Endothelial cell of umbilical vein (primary cell): ENCODE results near the gene UBXN1. TPM values are rescaled to one million over a fixed set of nuclear protein-coding genes. Genes with fewer than 3 reads are reported as not detected.

Experiments
- BruUV-seq: library from RNA; stranded (reverse); fragments of 400-500 nt; replicated peaks from 2 replicates; lab custom pipeline; 2021; lab: Mats Ljungman, UMichigan
- CTCF ChIA-PET: fragments of 300-600, 350-600 bp; sonication (Branson Sonifier 250); formaldehyde crosslinking; loops from one replicate; lab custom pipeline; 2021; ENCODE audit warnings: antibody characterized with exemption, inconsistent platforms; lab: Charles Lee
- POLR2A ChIA-PET: fragments of 300-600, 350-600 bp; sonication (Branson Sonifier 250); formaldehyde crosslinking; loops from one replicate; lab custom pipeline; 2021; ENCODE audit warnings: antibody characterized with exemption, inconsistent platforms; lab: Charles Lee
- DNase-seq: peaks from one replicate; pipeline ENCODE4 v3.0.0-alpha.2; 2011; ENCODE audit warnings: low read depth, low spot score
- FAIRE-seq: peaks from 2 replicates; lab custom pipeline; 2011; peaks lifted over from hg19 to GRCh38; lab: Jason Lieb, UNC
- H2AFZ ChIP-seq: 2 replicates; pipeline ENCODE4 v1.6.0; 2012; ENCODE audit warnings: low read depth, low read length, control low read depth, inconsistent platforms
- H3K27ac ChIP-seq: 2 replicates; pipeline ENCODE4 v1.5.1; 2011; ENCODE audit warnings: low read depth, mild to moderate bottlenecking, control low read depth, low read length, moderate library complexity; ENCODE audit not compliant: insufficient read depth
- H3K27me3 ChIP-seq, 2 experiments: 2 replicates each; pipeline versions ENCODE4 v1.6.0 to v1.6.1; 2011; ENCODE audit warnings: low read length in 2 of 2, mixed read lengths in 1 of 2; ENCODE audit not compliant: control insufficient read depth in 2 of 2, insufficient read depth in 2 of 2
- H3K36me3 ChIP-seq, 2 experiments: 2 replicates in 1 of 2; 3 replicates in 1 of 2; pipeline ENCODE4 v1.5.1; 2011; ENCODE audit warnings: low read length in 2 of 2, mild to moderate bottlenecking in 1 of 2, moderate library complexity in 1 of 2; ENCODE audit not compliant: control insufficient read depth in 2 of 2, insufficient read depth in 2 of 2; ENCODE audit errors: extremely low read depth in 1 of 2
- H3K4me1 ChIP-seq: 3 replicates; pipeline ENCODE4 v1.5.1; 2011; ENCODE audit warnings: mild to moderate bottlenecking, low read length; ENCODE audit not compliant: control insufficient read depth, insufficient read depth; ENCODE audit errors: extremely low read depth
- H3K4me2 ChIP-seq: 2 replicates; pipeline ENCODE4 v1.6.1; 2011; ENCODE audit warnings: low read length, control low read depth, mixed read lengths; ENCODE audit not compliant: insufficient read depth
- H3K4me3 ChIP-seq, 3 experiments: fragments of 200-600 bp in 1 of 3; sonication (generic), shearing (Covaris generic) in 1 of 3; replicated peaks in 1 of 3; 2 replicates each; pipeline ENCODE4 v1.5.1; 2011 to 2016; ENCODE audit warnings: control low read depth in 3 of 3, low read length in 3 of 3, mild to moderate bottlenecking in 2 of 3, inconsistent platforms in 1 of 3, low read depth in 1 of 3, moderate library complexity in 1 of 3; ENCODE audit not compliant: insufficient read depth in 1 of 3
- H3K79me2 ChIP-seq: 2 replicates; pipeline ENCODE4 v1.6.0; 2012; ENCODE audit warnings: low read length, inconsistent platforms; ENCODE audit not compliant: control insufficient read depth, insufficient read depth
- H3K9ac ChIP-seq: replicated peaks from 2 replicates; pipeline ENCODE3; 2011; ENCODE audit warnings: low read length, control low read depth; ENCODE audit not compliant: insufficient read depth; ENCODE audit errors: extremely low read depth
- H3K9me1 ChIP-seq: replicated peaks from 3 replicates; pipeline ENCODE4 v1.6.0; 2011; ENCODE audit warnings: mild to moderate bottlenecking, low read length; ENCODE audit not compliant: control insufficient read depth, insufficient read depth; ENCODE audit errors: extremely low read depth
- H3K9me3 ChIP-seq: replicated peaks from 2 replicates; pipeline ENCODE4 v1.5.1; 2012; ENCODE audit warnings: low read length, inconsistent platforms; ENCODE audit not compliant: control insufficient read depth, insufficient read depth
- H4K20me1 ChIP-seq: replicated peaks from 2 replicates; pipeline ENCODE3; 2011; ENCODE audit warnings: mild to moderate bottlenecking, low read length; ENCODE audit not compliant: control insufficient read depth, insufficient read depth; ENCODE audit errors: extremely low read depth
- CTCF ChIP-seq, 2 donors: IDR thresholded peaks; 1 replicate in 1 of 2; 2 replicates in 1 of 2; pipeline ENCODE4 v1.5.1; 2011; ENCODE audit warnings: low read length in 2 of 2, mild to moderate bottlenecking in 2 of 2, moderate library complexity in 2 of 2, control low read depth in 1 of 2, inconsistent platforms in 1 of 2, low read depth in 1 of 2; ENCODE audit not compliant: insufficient read depth in 1 of 2; ENCODE audit errors: extremely low read depth in 1 of 2
- EZH2 ChIP-seq: IDR thresholded peaks from 2 replicates; pipeline ENCODE4 v1.6.1; 2012; ENCODE audit warnings: borderline replicate concordance, low read depth, mild to moderate bottlenecking, moderate library complexity, low read length, inconsistent platforms; ENCODE audit not compliant: severe bottlenecking
- FOS ChIP-seq: IDR thresholded peaks from 2 replicates; pipeline ENCODE4 v1.6.1; 2011; ENCODE audit warnings: mild to moderate bottlenecking, low read length, moderate library complexity, borderline replicate concordance; ENCODE audit not compliant: insufficient read depth
- GATA2 ChIP-seq: IDR thresholded peaks from 2 replicates; pipeline ENCODE4 v1.7.0; 2011; ENCODE audit warnings: low read depth, mild to moderate bottlenecking, moderate library complexity, mixed read lengths, low read length; ENCODE audit not compliant: insufficient read length, insufficient read depth
- JUN ChIP-seq: IDR thresholded peaks from 2 replicates; pipeline ENCODE4 v1.6.1; 2011; ENCODE audit warnings: borderline replicate concordance, low read depth; ENCODE audit not compliant: insufficient read length, insufficient read depth
- MAX ChIP-seq: IDR thresholded peaks from 2 replicates; pipeline ENCODE4 v1.6.1; 2011; ENCODE audit not compliant: insufficient read depth, insufficient read length
- MYC ChIP-seq: IDR thresholded peaks from one replicate; pipeline ENCODE4 v1.6.1; 2011; ENCODE audit warnings: mild to moderate bottlenecking, low read depth, low read length
- POLR2A ChIP-seq: IDR thresholded peaks from 2 replicates; pipeline ENCODE4 v1.6.1; 2012; ENCODE audit warnings: low read depth, mild to moderate bottlenecking, control low read depth, low read length
- POLR2AphosphoS5 ChIP-seq: IDR thresholded peaks from 2 replicates; pipeline ENCODE4 v1.6.1; 2012; ENCODE audit warnings: low read depth, mild to moderate bottlenecking, control low read depth, low read length, moderate library complexity; ENCODE audit not compliant: insufficient read depth
- dilution Hi-C: fragments of 300-500 bp; cut with MboI; formaldehyde crosslinking; loops from one replicate; pipeline ENCODE4 v1.15.0; 2019; ENCODE audit warnings: low sequenced_read_pairs; ENCODE audit not compliant: extremely low pct_ligation_motif_present
- intact Hi-C: fragments of 100-400 bp; cut with micrococcal nuclease; formaldehyde crosslinking; loops from one replicate; pipeline ENCODE4 v1.10.0; 2022
- polyA plus RNA-seq, 4 experiments: library from polyadenylated mRNA; depleted of rRNA in 3 of 4; stranded (reverse) in 3 of 4; unstranded in 1 of 4; fragments of >200 nt; gene quantifications; 2 replicates each; pipeline versions ENCODE4 v1.2.1 to v1.2.3, GENCODE V29; 2011 to 2012; ENCODE audit warnings: missing spikeins in 1 of 4
- total RNA-seq: library from RNA; stranded (reverse); gene quantifications from 2 replicates; pipeline ENCODE4 v1.2.3, GENCODE V29; 2021

UBXN1 gene
- total and polyA plus RNA-seq, 2 donors (not counting 3 experiments of a cell fraction or from before 2014, with no cell fraction given), result 113 to 114 TPM

- intact Hi-C loops, result loop anchor here (1.0 kb wide), 4 partner anchors 25 to 80 kb away; partner anchors contain the start of genes EEF1G and HNRNPUL2
- no peak for TF ChIP-seq CTCF (IDR thresholded peaks at IDR 0.05; ENCODE audit: extremely low read depth in 1 of 2, insufficient read depth in 1 of 2, low read depth in 1 of 2, low read length in 2 of 2)
- TF ChIP-seq MYC, result no peak
- TF ChIP-seq EZH2, result no peak
- no peak for TF ChIP-seq POLR2A
- no peak for TF ChIP-seq GATA2
- TF ChIP-seq MAX, result no peak
- no peak for TF ChIP-seq JUN
- TF ChIP-seq FOS, result no peak
- TF ChIP-seq POLR2AphosphoS5, result no peak
- Histone ChIP-seq H3K36me3 (peaks cover 15 to 25% of the 10 kb centered on the region in 2 experiments), H3K4me3 (no peak overlapping the region), H3K27me3 (no peaks in the 10 kb centered on the region), H3K4me2 (no peak overlapping the region), H2AFZ (no peak overlapping the region), H3K4me1 (peaks cover 13% of the 10 kb centered on the region), H4K20me1 (no peaks in the 10 kb centered on the region), H3K27ac (no peak overlapping the region), H3K9me1 (no peaks in the 10 kb centered on the region), H3K9ac (no peak overlapping the region), H3K9me3 (no peaks in the 10 kb centered on the region), H3K79me2 (peaks cover 44% of the 10 kb centered on the region)
- ChIA-PET POLR2A (interaction anchor here (0.6 to 2.7 kb wide), 8 partner anchors 18 to 194 kb away, joined by 3 to 41 read pairs (median 4); partner anchors contain the start of genes C11orf98, CSKMT, TUT1 and UQCC3), CTCF (interaction anchor here (0.8 to 1.5 kb wide), 2 partner anchors 36 to 43 kb away, joined by 3 read pairs; no protein-coding TSS in a partner anchor)
- no peak for DNase-seq
- no peak for FAIRE-seq
- dilution Hi-C loops, result no loop called here
- no TSS peak for BruUV-seq
Measured at GRCh38 chr11:62646825-62647608, 31.9 kb downstream of the UBXN1 start.
